GM19025 (cell line): Measurements from ENCODE around the gene ALK.

ENCODE experiments used
- ATAC-seq: cut with Tn5 transposase; IDR thresholded peaks from one replicate; pipeline ENCODE4 v1.9.1; 2021; ENCODE audit warnings: mild to moderate bottlenecking, low read depth, moderate library complexity; ENCODE audit not compliant: unreplicated experiment

Gene ALK

DNA sequence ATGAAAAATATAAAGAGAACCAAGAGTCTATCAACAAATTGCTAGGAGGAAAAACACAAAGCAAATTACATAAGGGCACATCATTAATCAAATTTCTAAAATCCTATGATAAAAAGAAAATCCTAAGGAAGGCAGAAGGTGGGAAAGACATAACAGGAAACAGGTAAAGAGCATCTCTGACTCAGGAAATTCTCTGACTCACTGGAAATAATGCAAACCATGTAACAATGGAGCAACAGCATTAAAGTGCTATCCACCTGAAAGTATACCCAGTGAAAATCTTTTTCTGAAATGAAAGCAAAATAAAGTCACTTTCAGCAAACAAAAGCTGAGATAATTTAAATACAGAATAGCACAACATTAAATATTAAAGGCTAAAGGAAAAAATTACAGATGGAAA is 10.9 kb downstream of the ALK start:
- ATAC-seq, result no peak

DNA sequence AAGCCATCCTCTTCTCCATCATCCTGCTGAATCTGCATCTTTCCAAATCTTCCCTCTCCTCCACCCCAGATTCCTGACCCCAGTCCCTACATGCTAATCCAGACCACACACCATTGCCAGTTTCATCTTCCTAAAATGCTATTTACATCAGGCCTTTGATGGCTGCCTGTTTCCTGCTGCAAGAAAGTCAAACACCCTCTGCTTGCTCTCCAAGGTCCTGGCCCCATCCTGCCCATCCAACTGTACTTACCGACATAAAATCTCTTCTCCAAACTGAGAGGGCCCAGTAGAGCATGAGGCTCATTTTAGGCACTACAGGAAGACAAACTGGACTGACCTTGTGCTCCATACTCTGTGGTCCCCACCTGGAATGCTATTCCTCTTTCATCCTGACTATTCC is 19.0 kb downstream of the ALK start:
- ATAC-seq, result no peak

DNA sequence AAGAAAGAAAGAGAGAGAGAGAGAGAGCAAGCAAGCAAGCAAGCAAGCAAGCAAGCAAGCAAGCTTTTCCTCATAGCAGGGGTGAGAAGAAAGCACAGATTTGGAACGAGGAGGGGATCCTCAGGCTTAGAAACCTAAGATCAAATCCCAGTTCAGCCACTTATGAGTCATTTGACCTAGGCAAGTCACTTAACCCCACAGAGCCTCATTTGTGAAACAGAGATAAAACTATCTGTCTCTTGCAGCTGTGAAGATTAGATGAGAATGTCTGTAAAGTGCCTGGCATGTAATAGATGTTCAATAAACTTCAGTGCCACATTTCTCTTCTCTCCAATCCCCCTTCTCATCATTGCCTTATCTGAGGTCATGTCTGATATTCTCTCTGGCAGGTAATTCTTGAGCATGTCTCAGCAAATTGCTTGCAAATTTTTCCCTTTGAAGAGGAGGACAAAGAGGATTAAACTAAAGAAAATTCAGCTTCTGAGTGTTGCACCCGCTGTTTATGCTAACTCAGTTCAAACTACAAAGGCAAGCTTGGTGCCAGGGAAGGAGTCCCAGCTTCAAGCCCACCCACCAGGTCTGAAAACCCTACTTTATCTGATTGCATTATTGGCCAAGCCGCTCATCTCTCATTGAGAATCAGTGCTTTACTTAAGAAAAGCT is 20.3 kb downstream of the ALK start:
- ATAC-seq, result no peak

DNA sequence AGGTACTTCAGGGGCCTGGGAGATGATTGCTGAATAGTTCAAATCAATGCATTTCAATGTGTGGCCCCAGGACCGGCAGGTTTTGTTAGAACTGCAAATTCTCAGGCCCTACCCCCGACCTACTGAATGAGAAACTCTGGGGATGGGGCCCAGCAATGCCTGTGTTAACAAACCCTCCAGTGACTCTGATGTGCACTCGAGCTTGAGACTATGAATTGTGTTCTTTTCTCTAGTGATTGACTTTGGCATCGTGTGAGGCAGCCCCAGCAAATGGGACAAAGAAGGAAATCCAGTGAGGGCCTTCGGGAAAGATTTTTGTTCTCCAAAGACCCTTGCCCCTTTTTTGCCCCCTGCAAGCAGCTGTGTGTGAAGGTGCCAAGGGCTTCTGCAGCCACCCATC is 22.4 kb downstream of the ALK start:
- ATAC-seq, result no peak

DNA sequence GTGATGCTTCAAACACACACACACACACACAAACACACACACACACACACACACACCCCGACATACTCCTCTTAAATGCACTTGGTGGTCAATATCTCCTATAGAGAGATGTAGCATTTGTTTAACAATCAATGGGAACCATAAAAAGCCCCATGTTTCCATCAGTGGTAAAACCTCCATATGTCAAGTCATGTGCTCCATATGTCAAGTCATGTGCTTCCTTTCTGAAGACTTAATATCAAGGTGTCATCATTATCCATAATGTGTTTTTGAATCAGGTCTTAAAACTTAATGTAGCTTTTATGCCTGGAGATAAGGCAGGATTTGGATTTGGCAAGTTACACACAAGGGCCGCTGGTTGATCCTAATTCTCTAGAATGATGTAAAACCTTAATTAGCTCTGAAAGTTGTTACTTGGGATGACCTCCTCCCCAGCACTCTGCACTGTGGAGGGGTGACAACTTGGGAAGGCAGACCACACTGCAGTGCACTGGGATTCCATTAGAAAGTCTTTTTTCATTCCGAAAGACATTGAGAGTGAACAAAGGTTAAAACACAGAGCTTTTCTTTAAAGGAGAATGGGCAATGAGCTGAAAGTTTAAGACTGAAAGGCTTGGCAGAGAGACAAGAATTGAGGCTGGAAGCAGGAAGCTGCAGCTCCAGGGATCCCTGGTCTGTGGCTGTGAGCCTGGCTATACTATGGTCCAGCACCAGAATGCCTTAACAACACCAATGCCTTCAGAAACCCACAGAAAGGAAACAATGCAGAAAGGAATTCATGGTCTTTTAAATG is 26.4 kb downstream of the ALK start:
- no peak for ATAC-seq

DNA sequence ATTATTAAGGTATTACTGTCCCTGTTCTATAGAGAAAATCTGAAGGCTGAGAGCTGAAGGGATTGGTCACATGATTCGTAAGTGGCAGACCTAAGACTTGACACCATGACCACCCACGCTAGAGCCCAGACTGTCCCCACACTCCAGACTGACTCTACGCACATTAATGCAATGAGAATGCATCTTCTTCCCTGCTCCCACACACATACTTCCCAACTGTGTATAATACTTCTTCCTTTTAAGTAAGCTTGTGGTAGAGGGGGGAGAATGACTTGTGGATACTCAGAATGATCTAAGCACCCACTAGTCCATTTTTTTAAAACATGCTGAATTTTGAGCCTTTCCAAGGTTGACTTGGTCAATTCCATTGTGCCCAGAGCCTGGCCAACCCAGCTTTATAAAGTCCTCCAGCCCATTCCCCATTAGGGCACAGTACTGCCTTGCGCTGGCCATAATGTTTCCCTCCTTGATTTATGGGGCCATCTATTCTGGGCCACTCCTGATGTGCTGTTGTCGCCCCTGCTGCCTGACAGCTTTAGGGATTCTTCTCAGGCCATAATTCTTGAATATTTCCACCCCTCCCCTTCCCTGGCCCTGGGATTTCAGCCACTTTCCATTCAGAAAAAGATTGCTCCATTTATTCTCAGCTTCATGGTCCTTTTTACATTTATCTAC is 28.7 kb downstream of the ALK start:
- ATAC-seq, result no peak

DNA sequence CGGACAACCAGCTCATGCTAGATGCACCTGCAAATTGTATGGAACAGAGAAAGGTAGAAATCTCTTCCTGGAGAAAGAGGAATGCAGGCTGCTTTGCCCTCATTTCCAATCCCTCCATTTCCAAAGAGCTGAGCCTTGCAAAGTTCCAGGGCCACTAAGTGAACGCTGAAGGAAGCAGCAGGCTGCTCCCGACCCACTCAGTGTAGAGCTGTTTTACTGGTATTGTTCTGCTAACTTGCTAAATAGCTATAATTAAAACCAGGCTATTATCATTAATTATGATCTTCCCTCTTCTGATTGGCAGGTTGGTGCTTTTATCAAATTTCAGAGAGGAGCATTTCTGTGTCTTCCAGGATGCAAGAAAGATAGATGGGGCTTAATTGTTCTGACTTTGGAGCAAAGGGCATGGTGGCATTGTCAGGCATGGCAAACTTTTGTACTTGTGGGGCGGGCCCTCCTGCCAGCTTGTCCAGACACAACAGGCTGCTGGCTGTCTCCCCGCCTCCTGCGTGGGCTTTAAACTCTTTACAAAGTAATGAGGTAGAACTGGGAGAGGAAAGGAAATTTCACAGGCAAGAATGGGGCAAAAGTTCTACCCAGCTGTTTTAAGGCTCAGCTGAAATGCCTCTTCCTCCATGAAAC is 40.2 kb downstream of the ALK start:
- ATAC-seq, result no peak

DNA sequence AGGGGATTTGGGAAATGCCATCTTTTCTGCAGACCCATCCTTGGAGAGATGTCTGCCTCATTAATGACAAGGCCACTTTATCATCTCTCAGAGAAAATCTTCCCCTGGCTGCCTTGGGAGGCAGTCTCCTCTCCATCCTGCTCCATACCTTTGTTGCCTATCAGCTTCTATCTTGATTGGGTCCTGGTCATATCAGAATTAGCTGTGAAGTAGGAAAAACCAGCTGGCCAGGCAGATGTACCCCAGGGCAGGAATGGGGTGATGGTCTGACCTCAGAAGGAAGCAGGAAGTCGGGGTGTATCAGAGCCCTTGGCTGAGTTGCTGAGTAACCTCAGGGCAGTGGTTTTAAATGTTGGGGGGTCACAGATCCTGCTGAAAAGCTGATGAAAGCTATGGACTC is 41.3 kb downstream of the ALK start:
- no peak for ATAC-seq

DNA sequence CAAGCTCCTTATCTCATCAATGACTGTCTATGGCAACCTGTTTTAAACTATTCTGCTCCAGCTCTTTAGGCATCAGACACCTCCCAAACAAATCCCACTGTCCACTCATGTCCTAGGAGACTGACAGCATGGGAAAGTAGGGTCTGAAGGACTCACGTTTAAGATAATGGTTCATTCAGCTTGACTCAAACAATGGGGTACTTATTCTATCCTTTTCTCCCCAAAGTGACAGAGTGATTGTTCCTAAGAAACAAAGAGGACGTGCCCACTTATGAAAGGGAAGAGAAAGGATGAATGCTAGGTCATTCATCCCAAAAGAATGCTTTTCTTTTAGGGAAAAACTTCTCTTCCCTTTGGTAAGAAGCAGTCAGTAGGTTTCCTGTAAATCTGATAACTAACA is 41.9 kb downstream of the ALK start:
- ATAC-seq, result no peak

DNA sequence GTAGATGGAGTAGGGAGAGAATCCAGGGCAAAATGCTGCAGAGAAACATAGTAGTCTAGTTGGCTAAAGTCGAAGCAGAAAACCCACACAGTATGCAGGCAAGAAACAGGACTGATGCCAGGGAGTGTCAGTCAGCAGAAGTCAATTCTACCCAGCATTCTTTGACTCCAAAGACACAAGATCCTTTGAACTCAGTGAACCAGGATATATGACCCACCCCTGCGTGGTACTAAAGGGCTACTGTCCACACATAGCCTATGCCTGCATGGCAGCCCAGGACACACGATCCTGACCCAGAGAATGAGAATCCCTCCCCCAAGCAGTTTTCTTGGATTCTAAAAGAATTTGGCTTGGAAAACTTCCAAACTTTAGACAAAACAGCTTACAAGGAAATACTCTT is 42.5 kb downstream of the ALK start:
- ATAC-seq, result no peak

DNA sequence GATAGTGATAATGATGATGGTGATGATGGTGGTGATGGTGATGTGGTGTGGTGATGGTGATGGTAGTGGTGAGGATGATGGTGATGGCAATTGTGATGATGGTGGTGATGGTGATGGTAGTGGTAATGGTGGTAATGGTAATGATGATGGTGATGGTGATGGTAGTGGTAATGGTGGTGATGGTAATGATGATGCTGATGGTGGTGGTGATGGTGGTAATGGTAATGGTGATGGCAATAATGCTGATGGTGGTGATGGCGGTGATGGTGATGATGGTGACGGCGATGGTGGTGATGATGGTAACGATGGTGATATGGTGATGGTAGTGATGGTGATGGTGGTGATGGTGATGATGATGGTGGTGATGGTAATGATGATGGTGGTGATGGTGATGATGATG is 45.0 kb downstream of the ALK start:
- ATAC-seq, result no peak

DNA sequence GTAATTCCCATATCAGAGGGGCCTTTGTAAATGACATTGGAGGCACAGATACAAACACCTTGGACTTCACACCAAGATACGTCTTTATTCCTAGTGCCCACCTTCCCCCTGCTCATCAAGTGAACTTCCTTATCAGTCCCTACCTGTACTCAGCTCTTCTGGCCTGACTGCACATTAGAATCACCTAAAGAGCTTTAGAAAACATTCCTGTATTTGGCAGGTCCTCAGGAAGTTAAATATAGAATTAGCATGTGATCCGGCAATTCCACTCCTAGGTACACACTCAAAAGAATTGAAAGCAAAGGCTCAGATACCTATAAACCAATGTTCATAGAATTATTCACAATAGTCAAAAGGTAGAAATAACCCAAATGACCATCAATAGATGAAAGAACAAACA is 46.6 kb downstream of the ALK start:
- ATAC-seq, result no peak

DNA sequence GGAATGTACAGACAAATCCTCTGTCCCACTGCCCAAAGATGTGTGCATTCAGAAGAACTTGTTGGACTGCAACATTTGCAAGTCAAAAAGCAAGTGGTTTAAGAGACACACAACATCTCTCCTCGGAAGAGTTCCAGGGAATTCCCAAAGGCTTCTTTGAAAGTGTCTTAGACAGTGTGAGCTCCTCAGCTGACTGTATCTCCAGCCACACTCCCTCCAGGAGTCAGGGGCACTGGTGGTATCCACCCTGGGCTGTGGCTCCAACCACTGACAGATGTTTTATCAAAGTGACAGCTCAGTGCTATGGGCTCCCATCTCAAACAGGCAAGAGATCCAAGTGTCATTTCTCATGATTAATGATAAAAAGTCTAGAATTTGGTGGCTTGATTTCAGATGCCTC is 48.5 kb downstream of the ALK start:
- ATAC-seq, result no peak

DNA sequence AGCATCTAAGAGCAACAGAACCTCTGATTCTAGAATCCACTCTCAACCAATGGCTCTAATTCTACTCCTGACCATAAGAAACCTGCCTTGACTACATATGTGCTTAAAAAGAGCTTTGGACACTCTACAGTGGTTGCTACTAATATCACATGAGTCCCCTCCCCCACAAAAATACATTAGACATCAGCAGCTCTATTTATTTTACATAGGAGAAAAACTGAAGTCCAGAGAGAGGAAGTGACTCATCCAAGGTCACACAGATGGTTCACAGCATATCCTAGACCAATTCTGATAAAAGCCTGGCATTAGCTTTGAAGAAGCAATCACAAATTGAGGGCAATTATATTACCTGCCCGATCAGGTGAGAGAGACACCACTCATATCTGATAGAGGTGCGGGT is 49.8 kb downstream of the ALK start:
- ATAC-seq, result no peak

DNA sequence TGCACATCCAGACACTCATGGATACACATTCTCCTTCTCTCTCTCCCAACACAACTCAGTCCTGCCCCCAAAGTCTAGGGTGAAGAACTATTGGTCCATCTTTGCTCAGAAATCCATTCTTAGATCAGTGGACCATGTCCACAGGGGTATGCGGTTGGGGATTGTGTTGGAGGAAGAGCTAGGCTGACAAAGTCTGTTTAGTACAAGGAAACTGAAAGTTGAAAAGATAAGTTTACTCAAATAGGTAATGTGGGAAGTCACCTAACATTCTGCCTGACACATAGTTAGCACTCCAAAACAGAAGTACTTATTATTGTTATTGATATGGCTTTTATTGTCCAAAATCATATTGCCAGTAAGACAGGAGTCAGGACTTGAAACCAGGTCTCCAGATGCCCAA is 55.9 kb downstream of the ALK start:
- peak; percentile 86 for ATAC-seq

DNA sequence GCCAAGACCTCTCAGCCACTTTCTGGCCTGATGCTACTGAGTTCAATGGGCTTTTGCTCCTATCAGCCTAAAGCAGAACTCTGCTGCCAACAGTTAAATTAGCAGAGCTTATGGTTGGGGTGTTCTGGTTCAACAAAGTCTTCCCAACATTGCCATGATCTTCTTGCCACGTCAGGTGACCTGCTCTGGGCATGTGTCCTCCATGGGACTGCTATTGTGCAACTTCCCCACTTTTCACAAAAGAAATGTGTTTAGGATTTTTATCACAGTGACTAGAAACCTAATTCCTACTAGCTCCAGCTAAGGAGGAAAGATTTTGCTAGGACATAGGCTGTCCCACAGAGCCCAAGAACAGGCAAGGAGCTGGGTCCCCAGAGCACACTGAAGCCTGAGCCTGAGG is 56.4 kb downstream of the ALK start:
- ATAC-seq, result no peak

DNA sequence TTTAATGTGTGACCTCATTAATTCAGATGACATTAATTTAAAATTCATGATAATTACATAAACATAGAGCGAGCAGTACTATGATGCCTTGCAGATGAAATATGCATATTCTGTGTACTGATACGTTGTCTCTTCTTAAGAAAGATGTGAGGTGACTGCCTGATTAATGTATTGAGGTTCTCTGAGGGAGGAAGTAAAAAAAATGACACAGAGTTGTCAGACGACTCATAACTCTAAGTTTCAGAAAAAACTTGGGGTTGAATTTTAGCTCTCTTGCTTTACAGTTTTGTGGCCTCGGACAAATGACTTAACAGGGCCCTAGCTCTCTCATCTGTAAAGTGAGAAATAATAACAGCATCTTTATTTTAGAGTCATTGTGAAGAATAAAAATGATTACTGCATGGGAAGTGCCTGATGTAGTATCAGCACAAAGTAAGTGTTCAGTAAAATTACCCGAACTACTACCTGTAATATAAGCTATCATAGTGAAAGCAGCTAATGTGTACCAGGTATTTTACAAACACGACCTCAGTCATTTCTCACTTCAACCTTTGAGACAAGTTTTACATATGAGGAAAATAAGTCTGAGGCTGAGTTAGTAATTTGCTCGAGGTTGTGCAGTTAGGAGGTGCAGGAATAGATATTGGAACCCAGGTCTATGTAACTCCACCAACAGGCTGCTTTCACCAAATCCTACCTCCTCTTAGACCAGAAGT is 65.3 kb downstream of the ALK start:
- no peak for ATAC-seq

DNA sequence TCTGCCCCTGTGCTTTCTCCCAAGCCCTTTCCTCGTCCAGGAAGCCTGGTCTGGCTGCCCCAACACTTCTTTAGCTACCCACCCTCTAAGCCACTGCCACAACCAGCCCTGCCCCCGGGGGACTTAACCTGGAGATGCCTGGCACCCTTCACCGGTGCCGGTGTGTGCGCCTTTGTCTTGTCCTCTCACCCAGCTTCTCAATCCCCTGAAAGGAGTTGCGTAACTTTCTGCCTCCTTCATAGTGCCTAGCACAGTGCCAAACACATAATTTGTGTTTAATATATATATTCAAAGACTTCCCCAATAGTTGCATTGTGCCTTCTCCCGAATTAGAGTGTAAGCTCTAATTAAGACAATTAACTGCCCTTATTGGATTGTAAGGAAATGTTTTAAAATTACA is 70.6 kb downstream of the ALK start:
- ATAC-seq, result no peak

DNA sequence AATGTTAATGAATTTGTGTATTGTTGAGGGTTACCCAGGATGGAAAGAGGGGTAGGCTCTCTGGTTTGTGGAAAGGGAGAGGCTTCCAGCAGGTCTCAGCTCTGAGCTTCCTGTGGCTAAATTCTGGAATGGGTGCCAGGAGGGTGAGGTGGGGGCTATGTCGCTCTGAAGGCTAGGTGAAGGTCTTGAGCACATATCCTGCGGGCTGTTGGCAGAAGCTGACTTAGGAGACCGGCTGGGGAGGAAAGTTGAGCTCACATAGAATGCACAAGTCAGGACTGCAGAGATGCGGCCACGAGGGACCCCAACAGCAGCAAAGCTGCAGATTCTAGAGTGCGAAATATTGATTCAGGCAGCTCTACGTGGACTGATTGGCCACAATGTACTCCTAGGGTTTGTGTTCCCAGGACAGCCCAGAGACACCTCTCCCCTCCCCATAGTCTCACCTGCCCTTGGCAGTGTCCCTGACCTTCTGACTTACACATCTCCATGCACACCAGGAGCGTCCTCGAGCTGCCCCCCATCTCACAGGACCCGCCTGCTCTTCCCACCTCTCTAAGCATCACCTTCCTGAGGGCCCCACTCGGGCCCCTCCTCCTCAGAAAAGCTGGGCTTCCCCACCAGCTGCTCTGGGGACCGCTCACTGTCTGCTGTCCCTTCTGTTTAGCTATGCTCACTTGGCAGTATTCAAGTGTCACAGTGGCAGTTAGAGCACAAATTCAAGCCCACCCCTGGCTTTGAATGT is 72.6 kb downstream of the ALK start:
- ATAC-seq, result no peak

DNA sequence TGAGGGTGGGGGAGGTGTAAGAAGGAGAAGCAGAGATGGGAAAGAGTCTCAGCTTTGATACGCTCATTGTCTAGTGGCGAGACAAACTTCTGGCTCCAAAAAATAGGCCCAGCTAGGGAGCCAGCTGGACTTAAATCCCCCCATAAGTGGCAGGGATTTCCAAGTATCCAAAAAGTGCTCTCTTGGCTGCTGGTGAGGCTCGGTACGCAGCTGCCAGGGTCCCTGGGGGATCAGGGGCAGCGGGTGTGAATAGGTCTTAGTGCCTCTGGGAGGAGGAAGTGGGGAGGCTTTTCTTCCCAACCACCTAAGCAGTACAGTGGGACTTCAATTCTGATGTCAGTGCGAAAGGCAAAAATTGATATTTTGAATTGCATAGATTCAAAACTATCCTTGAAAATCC is 73.5 kb downstream of the ALK start:
- no peak for ATAC-seq
